NCI-H2196 (cell line): ENCODE data around the gene GMFB.
"Not testable (repeated sequence)": the region's sequence is repeated elsewhere in the genome, so short reads cannot be mapped to it uniquely, and the experiment has no call there.

Experiments used
- DNase-seq: peaks from one replicate; lab custom pipeline; 2025; ENCODE audit not compliant: unreplicated experiment; lab: John Stamatoyannopoulos, UW

Gene GMFB

GRCh38 chr14:54459106-54459505, 29.7 kb downstream of the GMFB start:
- DNase-seq, result no peak

- DNase-seq, result not testable (repeated sequence)
Measured at GRCh38 chr14:54458536-54458935, 30.2 kb downstream of the GMFB start.

GRCh38 chr14:54457609-54457996, 31.2 kb downstream of the GMFB start:
- DNase-seq, result no peak

- not testable (repeated sequence) for DNase-seq
Measured at GRCh38 chr14:54456820-54457608, 31.8 kb downstream of the GMFB start.

GRCh38 chr14:54455363-54455762, 33.4 kb downstream of the GMFB start:
- no peak for DNase-seq

GRCh38 chr14:54453990-54454389, 34.8 kb downstream of the GMFB start:
- DNase-seq, result not testable (repeated sequence)

- no peak for DNase-seq
Measured at GRCh38 chr14:54453252-54453651, 35.5 kb downstream of the GMFB start.

GRCh38 chr14:54451961-54452360, 36.8 kb downstream of the GMFB start:
- DNase-seq, result no peak

- DNase-seq, result no peak
Measured at GRCh38 chr14:54451121-54451601, 37.6 kb downstream of the GMFB start.

- no peak for DNase-seq
Measured at GRCh38 chr14:54450535-54450934, 38.2 kb downstream of the GMFB start.

- DNase-seq, result no peak
Measured at GRCh38 chr14:54447231-54447692, 41.5 kb downstream of the GMFB start.

GRCh38 chr14:54446161-54446693, 42.6 kb downstream of the GMFB start:
- peak; percentile 77 for DNase-seq

- DNase-seq, result no peak
Measured at GRCh38 chr14:54444681-54445080, 44.1 kb downstream of the GMFB start.

GRCh38 chr14:54443981-54444380, 44.8 kb downstream of the GMFB start:
- no peak for DNase-seq

- DNase-seq, result not testable (repeated sequence)
Measured at GRCh38 chr14:54442961-54443360, 45.8 kb downstream of the GMFB start.

GRCh38 chr14:54440873-54441868, 47.6 kb downstream of the GMFB start, which contains the start of gene CNIH1:
CNIH1 (minus strand) TSS chr14:54441374; CDS start chr14:54441327, 47 bp downstream.
- peak; percentile 89 for DNase-seq

GRCh38 chr14:54440476-54440872, 48.3 kb downstream of the GMFB start:
- no peak for DNase-seq

- DNase-seq, result no peak
Measured at GRCh38 chr14:54440037-54440436, 48.7 kb downstream of the GMFB start.

GRCh38 chr14:54438703-54439102, 50.1 kb downstream of the GMFB start:
- DNase-seq, result no peak

GRCh38 chr14:54437954-54438353, 50.8 kb downstream of the GMFB start:
- DNase-seq, result not testable (repeated sequence)

- DNase-seq, result no peak
Measured at GRCh38 chr14:54435500-54435981, 53.2 kb downstream of the GMFB start.
